ENCODE measurements around the gene MMP20.

Gene MMP20

GRCh38 chr11:102592131-102592530, 33.0 kb downstream of the MMP20 start:
- Mint-ChIP-seq H3K27me3 (no peaks in the 10 kb centered on the region), H3K36me3 (ENCODE audit: low read depth) (no peaks in the 10 kb centered on the region), H3K27ac (no peak overlapping the region), H3K9me3 (peaks cover 4% of the 10 kb centered on the region), H3K4me3 (no peak overlapping the region), H3K4me1 (ENCODE audit: low read depth) (peaks cover 34% of the 10 kb centered on the region)
- DNase-seq = no peak

GRCh38 chr11:102591160-102591718, 33.9 kb downstream of the MMP20 start:
- no peak for DNase-seq
- no peak overlapping the region for H3K27ac Mint-ChIP-seq
- H3K36me3 Mint-ChIP-seq (ENCODE audit: low read depth) = no peaks in the 10 kb centered on the region
- no peaks in the 10 kb centered on the region for H3K27me3 Mint-ChIP-seq
- no peak overlapping the region for H3K4me3 Mint-ChIP-seq
- peaks cover 6% of the 10 kb centered on the region for H3K9me3 Mint-ChIP-seq
- H3K4me1 Mint-ChIP-seq (ENCODE audit: low read depth) = peaks cover 31% of the 10 kb centered on the region

GRCh38 chr11:102590276-102591049, 34.7 kb downstream of the MMP20 start:
- no peak for DNase-seq
- Mint-ChIP-seq H3K4me3 (no peak overlapping the region), H3K4me1 (ENCODE audit: low read depth) (peaks cover 31% of the 10 kb centered on the region), H3K36me3 (ENCODE audit: low read depth) (no peaks in the 10 kb centered on the region), H3K9me3 (peaks cover 6% of the 10 kb centered on the region), H3K27me3 (no peaks in the 10 kb centered on the region), H3K27ac (no peak overlapping the region)

- Mint-ChIP-seq H3K27ac (peak overlapping the region; percentile 66), H3K36me3 (ENCODE audit: low read depth) (no peaks in the 10 kb centered on the region), H3K4me3 (no peak overlapping the region), H3K27me3 (no peaks in the 10 kb centered on the region), H3K4me1 (ENCODE audit: low read depth) (peaks cover 31% of the 10 kb centered on the region), H3K9me3 (peaks cover 7% of the 10 kb centered on the region)
- DNase-seq = no peak
These were observed 36.1 kb downstream of the MMP20 start for GRCh38 chr11:102589047-102589459.

GRCh38 chr11:102587722-102588121, 37.4 kb downstream of the MMP20 start:
- no peaks in the 10 kb centered on the region for H3K36me3 Mint-ChIP-seq (ENCODE audit: low read depth)
- H3K4me3 Mint-ChIP-seq = no peak overlapping the region
- peaks cover 7% of the 10 kb centered on the region for H3K9me3 Mint-ChIP-seq
- no peak for DNase-seq
- no peak overlapping the region for H3K27ac Mint-ChIP-seq
- no peaks in the 10 kb centered on the region for H3K27me3 Mint-ChIP-seq
- H3K4me1 Mint-ChIP-seq (ENCODE audit: low read depth) = peaks cover 35% of the 10 kb centered on the region

GRCh38 chr11:102583141-102583873, 41.8 kb downstream of the MMP20 start:
- H3K36me3 Mint-ChIP-seq (ENCODE audit: low read depth) = no peaks in the 10 kb centered on the region
- H3K27ac Mint-ChIP-seq = no peak overlapping the region
- peaks cover 25% of the 10 kb centered on the region for H3K4me1 Mint-ChIP-seq (ENCODE audit: low read depth)
- peaks cover 7% of the 10 kb centered on the region for H3K9me3 Mint-ChIP-seq
- H3K27me3 Mint-ChIP-seq = no peaks in the 10 kb centered on the region
- H3K4me3 Mint-ChIP-seq = no peak overlapping the region
- no peak for DNase-seq

GRCh38 chr11:102582140-102582539, 43.0 kb downstream of the MMP20 start:
- Mint-ChIP-seq H3K27ac (no peak overlapping the region), H3K4me1 (ENCODE audit: low read depth) (peaks cover 32% of the 10 kb centered on the region), H3K4me3 (no peak overlapping the region), H3K27me3 (no peaks in the 10 kb centered on the region), H3K36me3 (ENCODE audit: low read depth) (no peaks in the 10 kb centered on the region), H3K9me3 (peaks cover 3% of the 10 kb centered on the region)
- DNase-seq = no peak

- Mint-ChIP-seq H3K4me3 (no peak overlapping the region), H3K4me1 (ENCODE audit: low read depth) (peaks cover 42% of the 10 kb centered on the region), H3K36me3 (ENCODE audit: low read depth) (no peaks in the 10 kb centered on the region), H3K9me3 (peaks cover 5% of the 10 kb centered on the region), H3K27me3 (no peaks in the 10 kb centered on the region), H3K27ac (no peak overlapping the region)
- no peak for DNase-seq
These were observed 44.1 kb downstream of the MMP20 start for GRCh38 chr11:102581066-102581465.

- H3K4me3 Mint-ChIP-seq = no peak overlapping the region
- no peak for DNase-seq
- no peaks in the 10 kb centered on the region for H3K27me3 Mint-ChIP-seq
- no peaks in the 10 kb centered on the region for H3K36me3 Mint-ChIP-seq (ENCODE audit: low read depth)
- peaks cover 5% of the 10 kb centered on the region for H3K9me3 Mint-ChIP-seq
- H3K4me1 Mint-ChIP-seq (ENCODE audit: low read depth) = peaks cover 45% of the 10 kb centered on the region
- H3K27ac Mint-ChIP-seq = peak overlapping the region; percentile 54
These were observed 44.8 kb downstream of the MMP20 start for GRCh38 chr11:102580185-102580951.

GRCh38 chr11:102577723-102578122, 47.4 kb downstream of the MMP20 start:
- Mint-ChIP-seq H3K4me3 (no peak overlapping the region), H3K27me3 (no peaks in the 10 kb centered on the region), H3K36me3 (ENCODE audit: low read depth) (no peaks in the 10 kb centered on the region), H3K9me3 (peaks cover 3% of the 10 kb centered on the region), H3K4me1 (ENCODE audit: low read depth) (peaks cover 39% of the 10 kb centered on the region), H3K27ac (no peak overlapping the region)
- no peak for DNase-seq

GRCh38 chr11:102577182-102577581, 48.0 kb downstream of the MMP20 start:
- Mint-ChIP-seq H3K9me3 (peaks cover 3% of the 10 kb centered on the region), H3K4me1 (ENCODE audit: low read depth) (peaks cover 39% of the 10 kb centered on the region), H3K36me3 (ENCODE audit: low read depth) (no peaks in the 10 kb centered on the region), H3K27me3 (no peaks in the 10 kb centered on the region), H3K27ac (no peak overlapping the region), H3K4me3 (no peak overlapping the region)
- DNase-seq = no peak

GRCh38 chr11:102576350-102576749, 48.8 kb downstream of the MMP20 start:
- no peak for DNase-seq
- peak overlapping the region; percentile 34 for H3K27ac Mint-ChIP-seq
- peaks cover 3% of the 10 kb centered on the region for H3K9me3 Mint-ChIP-seq
- no peaks in the 10 kb centered on the region for H3K27me3 Mint-ChIP-seq
- peaks cover 37% of the 10 kb centered on the region for H3K4me1 Mint-ChIP-seq (ENCODE audit: low read depth)
- H3K36me3 Mint-ChIP-seq (ENCODE audit: low read depth) = no peaks in the 10 kb centered on the region
- no peak overlapping the region for H3K4me3 Mint-ChIP-seq

- Mint-ChIP-seq H3K9me3 (peaks cover 3% of the 10 kb centered on the region), H3K4me1 (ENCODE audit: low read depth) (peaks cover 24% of the 10 kb centered on the region), H3K4me3 (no peak overlapping the region), H3K27ac (no peak overlapping the region), H3K27me3 (no peaks in the 10 kb centered on the region), H3K36me3 (ENCODE audit: low read depth) (no peaks in the 10 kb centered on the region)
- DNase-seq = no peak
These were observed 50.1 kb downstream of the MMP20 start for GRCh38 chr11:102575012-102575411.

- Mint-ChIP-seq H3K36me3 (ENCODE audit: low read depth) (no peaks in the 10 kb centered on the region), H3K27me3 (no peaks in the 10 kb centered on the region), H3K4me3 (no peak overlapping the region), H3K4me1 (ENCODE audit: low read depth) (peaks cover 21% of the 10 kb centered on the region), H3K27ac (no peak overlapping the region), H3K9me3 (peaks cover 7% of the 10 kb centered on the region)
- DNase-seq = no peak
These were observed 51.3 kb downstream of the MMP20 start for GRCh38 chr11:102573851-102574250.

Measured in activated T-cell treated with anti-CD3 and anti-CD28 coated beads, Interleukin-2, amount 50 U/mL, for 24 hours (primary cell).